HG02885 (cell line): ENCODE measurements around the gene TRMT10C.
"Not testable (repeated sequence)": the region's sequence is repeated elsewhere in the genome, so short reads cannot be mapped to it uniquely, and the experiment has no call there.

Experiments
- ATAC-seq: cut with Tn5 transposase; IDR thresholded peaks from one replicate; pipeline ENCODE4 v1.9.1; 2021; ENCODE audit warnings: mild to moderate bottlenecking; ENCODE audit not compliant: unreplicated experiment, poor library complexity

Gene TRMT10C

GRCh38 chr3:101561630-101562328 is at the start of gene TRMT10C:
TSS of gene TRMT10C (plus strand) at chr3:101561868. CDS start at chr3:101564782, 2,914 bp downstream.
- ATAC-seq: peak; percentile 100

- peak; percentile 42 for ATAC-seq
Measured at GRCh38 chr3:101512396-101512645, 49.3 kb upstream of the TRMT10C start.

GRCh38 chr3:101512646-101513418 is 48.8 kb upstream of the TRMT10C start, which contains the start of gene SENP7:
TSS of gene SENP7 (minus strand) at chr3:101513212. CDS start at chr3:101513130, 82 bp downstream.
- ATAC-seq: peak; percentile 71

GRCh38 chr3:101513419-101513986 is 48.2 kb upstream of the TRMT10C start:
- peak; percentile 39 for ATAC-seq

GRCh38 chr3:101518421-101518871 is 43.2 kb upstream of the TRMT10C start:
- ATAC-seq: peak; percentile 97

- ATAC-seq: no peak
Measured at GRCh38 chr3:101519685-101520365, 41.8 kb upstream of the TRMT10C start.

- ATAC-seq: no peak
Measured at GRCh38 chr3:101521211-101521701, 40.4 kb upstream of the TRMT10C start.

GRCh38 chr3:101527441-101527840 is 34.2 kb upstream of the TRMT10C start:
- no peak for ATAC-seq

- no peak for ATAC-seq
Measured at GRCh38 chr3:101527906-101528305, 33.8 kb upstream of the TRMT10C start.

- ATAC-seq: no peak
Measured at GRCh38 chr3:101529816-101530685, 31.6 kb upstream of the TRMT10C start.

GRCh38 chr3:101530686-101531047 is 31.0 kb upstream of the TRMT10C start:
- no peak for ATAC-seq

GRCh38 chr3:101531473-101532086 is 30.1 kb upstream of the TRMT10C start:
- no peak for ATAC-seq

GRCh38 chr3:101532783-101533602 is 28.7 kb upstream of the TRMT10C start:
- ATAC-seq: no peak

GRCh38 chr3:101533603-101533968 is 28.1 kb upstream of the TRMT10C start:
- ATAC-seq: no peak

- ATAC-seq: no peak
Measured at GRCh38 chr3:101535221-101535620, 26.4 kb upstream of the TRMT10C start.

GRCh38 chr3:101536266-101536665 is 25.4 kb upstream of the TRMT10C start:
- no peak for ATAC-seq

GRCh38 chr3:101536955-101537354 is 24.7 kb upstream of the TRMT10C start:
- ATAC-seq: not testable (repeated sequence)

- ATAC-seq: no peak
Measured at GRCh38 chr3:101542957-101543356, 18.7 kb upstream of the TRMT10C start.
